Endodermal cell (in vitro differentiated cells): ENCODE data around the gene PLEKHG5. TPM values are rescaled to one million over a fixed set of nuclear protein-coding genes. Genes with fewer than 3 reads are reported as not detected.
"Not testable (repeated sequence)": the region's sequence is repeated elsewhere in the genome, so short reads cannot be mapped to it uniquely, and the experiment has no call there.

ENCODE experiments used
- DNase-seq: peaks from one replicate; pipeline ENCODE4 v3.0.0-alpha.2; 2017
- H3K27ac ChIP-seq: 2 replicates; pipeline ENCODE4 v1.5.1; 2013; ENCODE audit warnings: mild to moderate bottlenecking, low read depth, low read length, moderate library complexity
- H3K27me3 ChIP-seq: 2 replicates; pipeline ENCODE4 v1.6.1; 2013; ENCODE audit warnings: mild to moderate bottlenecking, low read length, moderate library complexity; ENCODE audit not compliant: insufficient read depth, control insufficient read depth, poor library complexity, severe bottlenecking
- H3K36me3 ChIP-seq: 2 replicates; pipeline ENCODE4 v1.7.0; 2013; ENCODE audit warnings: mild to moderate bottlenecking, low read length, moderate library complexity; ENCODE audit not compliant: control insufficient read depth, insufficient read depth
- H3K4me1 ChIP-seq: one replicate; pipeline ENCODE4 v1.7.0; 2013; ENCODE audit warnings: low read length; ENCODE audit not compliant: control insufficient read depth, insufficient read depth
- H3K4me3 ChIP-seq: 2 replicates; pipeline ENCODE4 v1.5.1; 2013; ENCODE audit warnings: mild to moderate bottlenecking, low read length, moderate library complexity
- H3K9ac ChIP-seq: 2 replicates; pipeline ENCODE4 v1.6.1; 2013; ENCODE audit warnings: mild to moderate bottlenecking, low read length, moderate library complexity; ENCODE audit not compliant: poor library complexity, severe bottlenecking; ENCODE audit errors: extremely low read depth
- H3K9me3 ChIP-seq: 2 replicates; pipeline ENCODE4 v1.6.1; 2013; ENCODE audit warnings: mild to moderate bottlenecking, low read length, moderate library complexity; ENCODE audit not compliant: control insufficient read depth
- H3K27ac Mint-ChIP-seq: 2 replicates; pipeline ENCODE4 v1.8.0; 2020; ENCODE audit warnings: mixed read lengths
- H3K27me3 Mint-ChIP-seq: 2 replicates; pipeline ENCODE4 v1.8.0; 2021; ENCODE audit warnings: mild to moderate bottlenecking, mixed read lengths; ENCODE audit not compliant: insufficient read depth
- H3K36me3 Mint-ChIP-seq: 2 replicates; pipeline ENCODE4 v1.8.0; 2020; ENCODE audit warnings: low read depth, mixed read lengths
- H3K4me1 Mint-ChIP-seq: 2 replicates; pipeline ENCODE4 v1.8.0; 2020; ENCODE audit warnings: mixed read lengths
- H3K4me3 Mint-ChIP-seq: 2 replicates; pipeline ENCODE4 v1.8.0; 2020; ENCODE audit warnings: mild to moderate bottlenecking, moderate library complexity, mixed read lengths
- H3K9me3 Mint-ChIP-seq: 2 replicates; pipeline ENCODE4 v1.8.0; 2020; ENCODE audit warnings: mild to moderate bottlenecking, mixed read lengths
- WGBS, 2 experiments: methylation state at CpG; one replicate each; pipeline versions ENCODE4 v1.1.5 to v1.1.7; 2013; ENCODE audit warnings: missing lambda C conversion rate in 2 of 2, mixed read lengths in 1 of 2; ENCODE audit not compliant: insufficient coverage in 1 of 2, insufficient read length in 1 of 2; 5-methylcytosine and 5-hydroxymethylcytosine counted together
- total RNA-seq, 2 donors: library from RNA; stranded (reverse); fragmentation: NEBNext Ultra II Directional in 1 of 2; extraction: Animal tissue kit (Norgen Biotek cat#: 25700) in 1 of 2; gene quantifications; 2 replicates in 1 of 2; 3 replicates in 1 of 2; pipeline ENCODE4 v1.2.1, GENCODE V29; 2021
- TF ChIP-seq, protein P1 (sequence below): fragments of 200-600 bp; sonication (generic); conservative IDR thresholded peaks from 2 replicates; pipeline ENCODE4 v1.5.0; 2021; ENCODE audit warnings: antibody characterized with exemption, mild to moderate bottlenecking

PLEKHG5 gene
- total RNA-seq, 2 donors from 2014 or later, result 32.6 to 38.8 TPM

DNA sequence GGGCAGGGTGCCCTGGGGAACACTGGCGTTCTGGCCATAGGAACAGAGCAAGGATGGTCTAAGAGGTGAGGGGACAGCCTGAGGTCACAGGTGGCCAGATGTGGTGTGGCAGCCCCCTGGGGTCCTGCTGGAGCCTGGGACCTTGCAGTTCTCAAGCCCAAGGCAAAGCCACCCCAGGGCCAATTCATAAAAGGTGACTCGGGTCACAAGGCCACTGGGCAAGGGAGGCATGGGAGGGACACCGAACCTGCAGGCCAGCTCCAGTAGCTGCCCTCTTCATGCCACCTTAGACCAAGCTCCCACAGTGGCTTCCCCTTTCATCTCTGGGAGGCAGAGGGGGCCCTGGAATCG is 44.8 kb downstream of the PLEKHG5 start:
- H3K4me3 ChIP-seq, result no peak overlapping the region
- Mint-ChIP-seq H3K27ac (no peak overlapping the region), H3K9me3 (no peaks in the 10 kb centered on the region), H3K4me1 (peaks cover 1% of the 10 kb centered on the region), H3K4me3 (peak overlapping the region; percentile 59), H3K36me3 (no peaks in the 10 kb centered on the region), H3K27me3 (peaks cover 45% of the 10 kb centered on the region)
- H3K27ac ChIP-seq, result no peak overlapping the region
- DNase-seq, result no peak
- 70 to 83% methylated on average over 2 to 4 of the region's 4 CpGs for WGBS, 2 experiments
- H3K9ac ChIP-seq, result no peak overlapping the region
- H3K9me3 ChIP-seq, result no peaks in the 10 kb centered on the region
- H3K36me3 ChIP-seq, result no peaks in the 10 kb centered on the region
- TF ChIP-seq, protein P1, sequence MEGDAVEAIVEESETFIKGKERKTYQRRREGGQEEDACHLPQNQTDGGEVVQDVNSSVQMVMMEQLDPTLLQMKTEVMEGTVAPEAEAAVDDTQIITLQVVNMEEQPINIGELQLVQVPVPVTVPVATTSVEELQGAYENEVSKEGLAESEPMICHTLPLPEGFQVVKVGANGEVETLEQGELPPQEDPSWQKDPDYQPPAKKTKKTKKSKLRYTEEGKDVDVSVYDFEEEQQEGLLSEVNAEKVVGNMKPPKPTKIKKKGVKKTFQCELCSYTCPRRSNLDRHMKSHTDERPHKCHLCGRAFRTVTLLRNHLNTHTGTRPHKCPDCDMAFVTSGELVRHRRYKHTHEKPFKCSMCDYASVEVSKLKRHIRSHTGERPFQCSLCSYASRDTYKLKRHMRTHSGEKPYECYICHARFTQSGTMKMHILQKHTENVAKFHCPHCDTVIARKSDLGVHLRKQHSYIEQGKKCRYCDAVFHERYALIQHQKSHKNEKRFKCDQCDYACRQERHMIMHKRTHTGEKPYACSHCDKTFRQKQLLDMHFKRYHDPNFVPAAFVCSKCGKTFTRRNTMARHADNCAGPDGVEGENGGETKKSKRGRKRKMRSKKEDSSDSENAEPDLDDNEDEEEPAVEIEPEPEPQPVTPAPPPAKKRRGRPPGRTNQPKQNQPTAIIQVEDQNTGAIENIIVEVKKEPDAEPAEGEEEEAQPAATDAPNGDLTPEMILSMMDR, result no peak
- H3K4me1 ChIP-seq, result no peaks in the 10 kb centered on the region
- H3K27me3 ChIP-seq, result peaks cover 63% of the 10 kb centered on the region

DNA sequence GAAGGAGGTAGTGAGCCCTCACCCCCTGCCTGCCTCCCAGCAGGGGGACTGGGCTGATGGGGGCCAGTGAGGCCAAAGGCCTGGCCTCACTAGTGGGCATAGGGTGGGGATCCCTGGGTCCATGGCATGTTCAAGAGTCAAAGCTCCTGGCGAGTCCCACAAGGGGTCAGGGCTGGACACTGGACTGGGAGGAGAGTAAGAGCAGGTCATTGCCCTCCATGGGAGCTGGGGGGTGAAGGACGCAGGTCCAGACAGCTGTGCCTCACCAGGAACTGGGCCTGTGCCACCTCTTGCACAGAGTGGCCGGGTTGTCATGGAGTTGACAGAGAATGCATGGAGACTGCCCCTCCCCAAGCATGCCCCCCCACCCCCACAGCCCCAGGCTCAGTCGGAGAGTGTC is 45.5 kb downstream of the PLEKHG5 start:
- H3K4me3 ChIP-seq, H3K9me3 Mint-ChIP-seq, H3K36me3 ChIP-seq, H3K4me1 Mint-ChIP-seq, H3K4me1 ChIP-seq, H3K9ac ChIP-seq, H3K36me3 Mint-ChIP-seq, H3K27ac Mint-ChIP-seq, H3K9me3 ChIP-seq, DNase-seq, H3K27ac ChIP-seq: not testable (repeated sequence)
- Mint-ChIP-seq H3K4me3 (peak overlapping the region; percentile 59), H3K27me3 (peaks cover 50% of the 10 kb centered on the region)
- H3K27me3 ChIP-seq, result peaks cover 66% of the 10 kb centered on the region
- 93 to 100% methylated on average over 1 to 3 of the region's 4 CpGs for WGBS, 2 experiments

DNA sequence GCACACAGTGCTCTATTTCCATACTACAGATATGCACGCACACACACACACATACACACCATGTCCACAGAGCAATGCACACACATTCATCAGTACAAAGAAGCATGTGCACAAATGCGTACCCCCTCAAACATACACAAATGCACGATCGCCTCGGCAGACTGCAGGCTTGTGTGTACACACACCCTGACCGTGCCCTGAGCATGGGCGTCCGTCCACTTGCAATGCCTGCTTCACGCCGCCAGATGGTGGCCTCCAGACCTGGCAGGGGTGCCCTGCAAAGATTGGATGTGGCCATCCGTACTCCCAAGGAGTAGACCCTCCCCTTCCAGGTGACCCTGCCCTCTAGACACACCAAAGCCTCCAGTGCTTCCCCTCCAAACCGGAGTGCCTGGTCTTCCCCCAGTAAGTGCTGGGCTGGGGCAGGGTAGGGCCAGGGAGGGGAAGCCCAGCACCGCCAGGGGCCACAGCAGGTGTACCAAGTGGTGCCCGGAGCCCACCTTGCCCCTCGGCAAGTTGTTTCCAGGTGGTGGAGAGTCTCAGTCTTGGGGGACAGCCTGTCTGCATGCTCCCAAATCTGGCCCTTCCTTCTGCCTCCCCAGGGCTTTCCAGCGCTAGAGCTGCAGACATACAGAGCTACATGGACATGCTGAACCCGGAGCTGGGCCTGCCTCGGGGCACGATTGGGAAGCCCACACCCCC is 46.3 kb downstream of the PLEKHG5 start:
- H3K4me1 Mint-ChIP-seq, result peaks cover 1% of the 10 kb centered on the region
- Histone ChIP-seq H3K36me3 (no peaks in the 10 kb centered on the region), H3K27me3 (peaks cover 62% of the 10 kb centered on the region), H3K4me3 (no peak overlapping the region), H3K27ac (no peak overlapping the region), H3K9ac (no peak overlapping the region), H3K9me3 (no peaks in the 10 kb centered on the region), H3K4me1 (no peaks in the 10 kb centered on the region)
- WGBS, 2 experiments, result 81 to 84% methylated on average over 5 to 15 of the region's 19 CpGs
- H3K4me3 Mint-ChIP-seq, result no peak overlapping the region
- no peak overlapping the region for H3K27ac Mint-ChIP-seq
- peaks cover 45% of the 10 kb centered on the region for H3K27me3 Mint-ChIP-seq
- H3K9me3 Mint-ChIP-seq, result no peaks in the 10 kb centered on the region
- peak; percentile 88 for DNase-seq
- no peaks in the 10 kb centered on the region for H3K36me3 Mint-ChIP-seq
- TF ChIP-seq, protein P1, result peak; percentile 71

DNA sequence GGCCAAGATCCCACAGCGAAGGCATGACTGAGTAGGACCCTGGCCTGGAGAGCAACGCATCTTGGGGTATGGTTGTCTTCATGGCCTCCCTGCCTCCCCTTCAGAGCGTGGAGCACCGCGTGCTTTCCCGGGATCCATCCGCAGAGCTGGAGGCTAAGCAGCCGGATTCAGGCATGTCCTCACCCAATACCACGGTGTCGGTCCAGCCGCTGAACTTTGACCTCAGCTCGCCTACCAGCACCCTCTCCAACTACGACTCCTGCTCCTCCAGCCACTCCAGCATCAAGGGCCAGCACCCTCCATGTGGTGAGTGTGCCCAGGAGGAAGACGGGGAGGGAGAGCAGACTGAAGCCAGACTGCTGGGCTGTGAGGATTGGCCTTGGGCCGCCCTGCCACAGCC is 47.1 kb downstream of the PLEKHG5 start:
- H3K4me1 Mint-ChIP-seq, result peaks cover 1% of the 10 kb centered on the region
- H3K4me3 ChIP-seq, result no peak overlapping the region
- H3K36me3 ChIP-seq, result no peaks in the 10 kb centered on the region
- H3K27me3 ChIP-seq, result peaks cover 62% of the 10 kb centered on the region
- H3K9me3 ChIP-seq, result no peaks in the 10 kb centered on the region
- no peak overlapping the region for H3K27ac Mint-ChIP-seq
- no peaks in the 10 kb centered on the region for H3K4me1 ChIP-seq
- no peak overlapping the region for H3K27ac ChIP-seq
- WGBS, 2 experiments, result 92 to 95% methylated on average over 10 to 15 of the region's 15 CpGs
- H3K36me3 Mint-ChIP-seq, result no peaks in the 10 kb centered on the region
- H3K27me3 Mint-ChIP-seq, result peaks cover 44% of the 10 kb centered on the region
- H3K9ac ChIP-seq, result no peak overlapping the region
- no peak for DNase-seq
- TF ChIP-seq, protein P1, result no peak
- H3K9me3 Mint-ChIP-seq, result no peaks in the 10 kb centered on the region
- H3K4me3 Mint-ChIP-seq, result no peak overlapping the region
